ENCODE results near the gene HIGD1A. TPM values are rescaled to one million over a fixed set of nuclear protein-coding genes. Genes with fewer than 3 reads are reported as not detected.
"Not testable (repeated sequence)": the region's sequence is repeated elsewhere in the genome, so short reads cannot be mapped to it uniquely, and the experiment has no call there.

Gene HIGD1A
- total and polyA plus RNA-seq, 9 of the 15 experiments (the other 6 are each of a cell fraction or from before 2014, with no cell fraction given) = 165 to 1,185 (median 333) TPM

DNA sequence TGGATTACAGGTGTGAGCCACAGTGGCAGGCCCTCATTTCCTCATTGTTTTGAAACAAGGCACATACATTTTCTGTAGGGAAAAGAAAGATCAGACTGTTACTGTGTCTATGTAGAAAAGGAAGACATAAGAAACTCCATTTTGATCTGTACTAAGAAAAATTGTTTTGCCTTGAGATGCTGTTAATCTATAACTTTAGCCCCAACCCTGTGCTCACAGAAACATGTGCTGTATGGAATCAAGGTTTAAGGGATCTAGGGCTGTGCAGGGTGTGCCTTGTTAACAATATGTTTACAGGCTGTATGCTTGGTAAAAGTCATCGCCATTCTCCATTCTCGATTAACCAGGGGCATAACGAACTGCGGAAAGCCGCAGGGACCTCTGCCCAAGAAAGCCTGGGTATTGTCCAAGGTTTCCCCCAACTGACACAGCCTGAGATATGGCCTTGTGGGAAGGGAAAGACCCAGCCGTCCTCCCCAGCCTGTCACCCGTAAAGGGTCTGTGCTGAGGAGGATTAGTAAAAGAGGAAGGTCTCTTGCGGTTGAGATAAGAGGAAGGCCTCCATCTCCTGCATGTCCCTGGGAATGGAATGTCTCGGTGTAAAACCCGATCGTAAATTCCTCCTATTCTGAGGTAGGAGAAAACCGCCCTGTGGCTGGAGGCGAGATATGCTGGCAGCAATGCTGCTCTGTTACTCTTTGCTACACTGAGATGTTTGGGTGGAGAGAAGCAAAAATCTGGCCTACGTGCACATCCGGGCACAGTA, 7.0 kb upstream of the HIGD1A start (continued):
- TF ChIP-seq RCOR1 (IDR thresholded peaks at IDR 0.05; ENCODE audit: borderline replicate concordance in 1 of 2, low read depth in 2 of 2, low read length in 2 of 2) (peak in 1 of 2 experiments; percentile 46; a peak in 1 of 4 replicates), NRF1 (conservative IDR thresholded peaks at IDR 0.05 in 1 of 2, IDR thresholded peaks at IDR 0.05 in 1 of 2) (0 out of 4 replicates have a peak, but pooled peaks of 1 of the 2 experiments have one; percentile 12), ZBED1 (IDR thresholded peaks at IDR 0.05) (peak; percentile 43; the same call in 1 of the 2 replicates), MTA3 (IDR thresholded peaks at IDR 0.05; ENCODE audit: borderline replicate concordance) (peak; percentile 75; the same call in 1 of the 2 replicates), L3MBTL2 (IDR thresholded peaks at IDR 0.05) (peak; percentile 42; the same call in 1 of the 2 replicates)
- TF ChIP-seq, protein P1, sequence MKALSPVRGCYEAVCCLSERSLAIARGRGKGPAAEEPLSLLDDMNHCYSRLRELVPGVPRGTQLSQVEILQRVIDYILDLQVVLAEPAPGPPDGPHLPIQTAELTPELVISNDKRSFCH (CRISPR knock-in tag; IDR thresholded peaks at IDR 0.05) = not testable (repeated sequence)
- TF ChIP-seq, protein P1 (tag; IDR thresholded peaks at IDR 0.05) = peak; percentile 78; the same call in 1 of the 2 replicates
- TF ChIP-seq, protein P2, sequence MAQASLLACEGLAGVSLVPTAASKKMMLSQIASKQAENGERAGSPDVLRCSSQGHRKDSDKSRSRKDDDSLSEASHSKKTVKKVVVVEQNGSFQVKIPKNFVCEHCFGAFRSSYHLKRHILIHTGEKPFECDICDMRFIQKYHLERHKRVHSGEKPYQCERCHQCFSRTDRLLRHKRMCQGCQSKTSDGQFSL (CRISPR knock-in tag; IDR thresholded peaks at IDR 0.05) = not testable (repeated sequence)
- TF ChIP-seq, protein P2 (tag; IDR thresholded peaks at IDR 0.05) = peak in 1 of 2 experiments; percentile 81; a peak in 2 of 4 replicates
- TF ChIP-seq, protein P3, sequence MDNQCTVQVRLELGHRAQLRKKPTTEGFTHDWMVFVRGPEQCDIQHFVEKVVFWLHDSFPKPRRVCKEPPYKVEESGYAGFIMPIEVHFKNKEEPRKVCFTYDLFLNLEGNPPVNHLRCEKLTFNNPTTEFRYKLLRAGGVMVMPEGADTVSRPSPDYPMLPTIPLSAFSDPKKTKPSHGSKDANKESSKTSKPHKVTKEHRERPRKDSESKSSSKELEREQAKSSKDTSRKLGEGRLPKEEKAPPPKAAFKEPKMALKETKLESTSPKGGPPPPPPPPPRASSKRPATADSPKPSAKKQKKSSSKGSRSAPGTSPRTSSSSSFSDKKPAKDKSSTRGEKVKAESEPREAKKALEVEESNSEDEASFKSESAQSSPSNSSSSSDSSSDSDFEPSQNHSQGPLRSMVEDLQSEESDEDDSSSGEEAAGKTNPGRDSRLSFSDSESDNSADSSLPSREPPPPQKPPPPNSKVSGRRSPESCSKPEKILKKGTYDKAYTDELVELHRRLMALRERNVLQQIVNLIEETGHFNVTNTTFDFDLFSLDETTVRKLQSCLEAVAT (IDR thresholded peaks at IDR 0.05) = peak in 1 of 2 experiments; percentile 80; a peak in 1 of 4 replicates
- TF ChIP-seq, protein P4, sequence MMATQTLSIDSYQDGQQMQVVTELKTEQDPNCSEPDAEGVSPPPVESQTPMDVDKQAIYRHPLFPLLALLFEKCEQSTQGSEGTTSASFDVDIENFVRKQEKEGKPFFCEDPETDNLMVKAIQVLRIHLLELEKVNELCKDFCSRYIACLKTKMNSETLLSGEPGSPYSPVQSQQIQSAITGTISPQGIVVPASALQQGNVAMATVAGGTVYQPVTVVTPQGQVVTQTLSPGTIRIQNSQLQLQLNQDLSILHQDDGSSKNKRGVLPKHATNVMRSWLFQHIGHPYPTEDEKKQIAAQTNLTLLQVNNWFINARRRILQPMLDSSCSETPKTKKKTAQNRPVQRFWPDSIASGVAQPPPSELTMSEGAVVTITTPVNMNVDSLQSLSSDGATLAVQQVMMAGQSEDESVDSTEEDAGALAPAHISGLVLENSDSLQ (IDR thresholded peaks at IDR 0.05) = peak; percentile 62; the same call in 1 of the 2 replicates
- TF ChIP-seq, protein P5, sequence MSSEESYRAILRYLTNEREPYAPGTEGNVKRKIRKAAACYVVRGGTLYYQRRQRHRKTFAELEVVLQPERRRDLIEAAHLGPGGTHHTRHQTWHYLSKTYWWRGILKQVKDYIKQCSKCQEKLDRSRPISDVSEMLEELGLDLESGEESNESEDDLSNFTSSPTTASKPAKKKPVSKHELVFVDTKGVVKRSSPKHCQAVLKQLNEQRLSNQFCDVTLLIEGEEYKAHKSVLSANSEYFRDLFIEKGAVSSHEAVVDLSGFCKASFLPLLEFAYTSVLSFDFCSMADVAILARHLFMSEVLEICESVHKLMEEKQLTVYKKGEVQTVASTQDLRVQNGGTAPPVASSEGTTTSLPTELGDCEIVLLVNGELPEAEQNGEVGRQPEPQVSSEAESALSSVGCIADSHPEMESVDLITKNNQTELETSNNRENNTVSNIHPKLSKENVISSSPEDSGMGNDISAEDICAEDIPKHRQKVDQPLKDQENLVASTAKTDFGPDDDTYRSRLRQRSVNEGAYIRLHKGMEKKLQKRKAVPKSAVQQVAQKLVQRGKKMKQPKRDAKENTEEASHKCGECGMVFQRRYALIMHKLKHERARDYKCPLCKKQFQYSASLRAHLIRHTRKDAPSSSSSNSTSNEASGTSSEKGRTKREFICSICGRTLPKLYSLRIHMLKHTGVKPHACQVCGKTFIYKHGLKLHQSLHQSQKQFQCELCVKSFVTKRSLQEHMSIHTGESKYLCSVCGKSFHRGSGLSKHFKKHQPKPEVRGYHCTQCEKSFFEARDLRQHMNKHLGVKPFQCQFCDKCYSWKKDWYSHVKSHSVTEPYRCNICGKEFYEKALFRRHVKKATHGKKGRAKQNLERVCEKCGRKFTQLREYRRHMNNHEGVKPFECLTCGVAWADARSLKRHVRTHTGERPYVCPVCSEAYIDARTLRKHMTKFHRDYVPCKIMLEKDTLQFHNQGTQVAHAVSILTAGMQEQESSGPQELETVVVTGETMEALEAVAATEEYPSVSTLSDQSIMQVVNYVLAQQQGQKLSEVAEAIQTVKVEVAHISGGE (CRISPR knock-in tag; IDR thresholded peaks at IDR 0.05) = 0 out of 6 replicates have a peak, but pooled peaks of 1 of the 3 experiments have one; percentile 31
- TF ChIP-seq, protein P6, sequence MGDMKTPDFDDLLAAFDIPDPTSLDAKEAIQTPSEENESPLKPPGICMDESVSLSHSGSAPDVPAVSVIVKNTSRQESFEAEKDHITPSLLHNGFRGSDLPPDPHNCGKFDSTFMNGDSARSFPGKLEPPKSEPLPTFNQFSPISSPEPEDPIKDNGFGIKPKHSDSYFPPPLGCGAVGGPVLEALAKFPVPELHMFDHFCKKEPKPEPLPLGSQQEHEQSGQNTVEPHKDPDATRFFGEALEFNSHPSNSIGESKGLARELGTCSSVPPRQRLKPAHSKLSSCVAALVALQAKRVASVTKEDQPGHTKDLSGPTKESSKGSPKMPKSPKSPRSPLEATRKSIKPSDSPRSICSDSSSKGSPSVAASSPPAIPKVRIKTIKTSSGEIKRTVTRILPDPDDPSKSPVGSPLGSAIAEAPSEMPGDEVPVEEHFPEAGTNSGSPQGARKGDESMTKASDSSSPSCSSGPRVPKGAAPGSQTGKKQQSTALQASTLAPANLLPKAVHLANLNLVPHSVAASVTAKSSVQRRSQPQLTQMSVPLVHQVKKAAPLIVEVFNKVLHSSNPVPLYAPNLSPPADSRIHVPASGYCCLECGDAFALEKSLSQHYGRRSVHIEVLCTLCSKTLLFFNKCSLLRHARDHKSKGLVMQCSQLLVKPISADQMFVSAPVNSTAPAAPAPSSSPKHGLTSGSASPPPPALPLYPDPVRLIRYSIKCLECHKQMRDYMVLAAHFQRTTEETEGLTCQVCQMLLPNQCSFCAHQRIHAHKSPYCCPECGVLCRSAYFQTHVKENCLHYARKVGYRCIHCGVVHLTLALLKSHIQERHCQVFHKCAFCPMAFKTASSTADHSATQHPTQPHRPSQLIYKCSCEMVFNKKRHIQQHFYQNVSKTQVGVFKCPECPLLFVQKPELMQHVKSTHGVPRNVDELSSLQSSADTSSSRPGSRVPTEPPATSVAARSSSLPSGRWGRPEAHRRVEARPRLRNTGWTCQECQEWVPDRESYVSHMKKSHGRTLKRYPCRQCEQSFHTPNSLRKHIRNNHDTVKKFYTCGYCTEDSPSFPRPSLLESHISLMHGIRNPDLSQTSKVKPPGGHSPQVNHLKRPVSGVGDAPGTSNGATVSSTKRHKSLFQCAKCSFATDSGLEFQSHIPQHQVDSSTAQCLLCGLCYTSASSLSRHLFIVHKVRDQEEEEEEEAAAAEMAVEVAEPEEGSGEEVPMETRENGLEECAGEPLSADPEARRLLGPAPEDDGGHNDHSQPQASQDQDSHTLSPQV (IDR thresholded peaks at IDR 0.05) = peak; percentile 91
